Measurements from ENCODE around the gene GFER.

DNA sequence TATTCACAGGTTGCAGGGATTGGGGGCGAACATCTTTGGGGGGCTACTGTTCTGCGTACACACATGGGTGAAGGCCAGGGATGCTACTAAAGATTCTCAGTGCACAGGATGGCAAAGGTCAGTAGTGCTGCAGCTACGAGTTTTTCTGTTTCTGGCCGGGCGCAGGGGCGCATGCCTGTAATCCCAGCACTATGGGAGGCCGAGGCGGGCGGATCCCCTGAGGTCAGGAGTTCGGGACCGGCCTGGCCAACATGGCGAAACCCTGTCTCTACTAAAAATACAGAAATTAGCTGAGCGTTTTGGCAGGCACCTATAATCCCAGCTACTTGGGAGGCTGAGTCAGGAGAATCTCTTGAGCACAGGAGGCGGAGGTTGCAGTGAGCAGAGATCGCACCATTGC, 29.5 kb downstream of the GFER start:
- TF ChIP-seq POLR2AphosphoS5 (IDR thresholded peaks at IDR 0.05; ENCODE audit: low read depth, low read length): no peak
- no peak for TF ChIP-seq POLR2A (IDR thresholded peaks at IDR 0.05; ENCODE audit: low read depth, low read length)
- TF ChIP-seq POU2F2 (IDR thresholded peaks at IDR 0.05; ENCODE audit: low read depth, low read length): no peak
- no peak for TF ChIP-seq TAF1 (IDR thresholded peaks at IDR 0.05; ENCODE audit: low read depth, low read length)
- no peak for TF ChIP-seq SPI1 (IDR thresholded peaks at IDR 0.05; ENCODE audit: low read depth, low read length)
